ENCODE results near the gene MAPKAP1.
A peak's percentile ranks its signal among the peaks of the same experiment; 100 is the strongest.

Gene MAPKAP1

GRCh38 chr9:125428902-125429467 lies 278.0 kb downstream of the MAPKAP1 start:
- H3K9me2 ChIP-seq (replicated peaks; ENCODE audit: control insufficient read depth, low read length) = no peaks in the 10 kb centered on the region
- H3K4me1 ChIP-seq (ENCODE audit: control insufficient read depth, low read length) = no peaks in the 10 kb centered on the region
- H3K79me2 ChIP-seq (ENCODE audit: control insufficient read depth, low read length) = no peaks in the 10 kb centered on the region
- H3K27ac ChIP-seq (ENCODE audit: low read depth, low read length) = no peak overlapping the region
- H3K27me3 ChIP-seq (ENCODE audit: control insufficient read depth, low read length) = no peaks in the 10 kb centered on the region
- no peak overlapping the region for H3K4me3 ChIP-seq (ENCODE audit: low read length)
- H4K20me1 ChIP-seq (ENCODE audit: control insufficient read depth, insufficient read depth, low read depth, low read length) = no peaks in the 10 kb centered on the region
- no peaks in the 10 kb centered on the region for H3K36me3 ChIP-seq (ENCODE audit: control insufficient read depth, low read length)
- no peak overlapping the region for H3K4me2 ChIP-seq (ENCODE audit: low read length)
- TF ChIP-seq CTCF (IDR thresholded peaks at IDR 0.05; ENCODE audit: low read depth, low read length, poor library complexity, severe bottlenecking) (no peak), EZH2phosphoT487 (IDR thresholded peaks at IDR 0.05; ENCODE audit: borderline replicate concordance, low read length) (no peak)
- no peaks in the 10 kb centered on the region for H3K9me3 ChIP-seq (ENCODE audit: control insufficient read depth, insufficient read depth, low read length)
- H3F3A ChIP-seq (ENCODE audit: control insufficient read depth, insufficient read depth) = no peaks in the 10 kb centered on the region

GRCh38 chr9:125428060-125428901 lies 278.7 kb downstream of the MAPKAP1 start:
- no peaks in the 10 kb centered on the region for H3F3A ChIP-seq (ENCODE audit: control insufficient read depth, insufficient read depth)
- H3K9me3 ChIP-seq (ENCODE audit: control insufficient read depth, insufficient read depth, low read length) = no peaks in the 10 kb centered on the region
- no peaks in the 10 kb centered on the region for H3K79me2 ChIP-seq (ENCODE audit: control insufficient read depth, low read length)
- H3K27me3 ChIP-seq (ENCODE audit: control insufficient read depth, low read length) = no peaks in the 10 kb centered on the region
- H3K4me2 ChIP-seq (ENCODE audit: low read length) = no peak overlapping the region
- peak; percentile 84 for TF ChIP-seq CTCF (IDR thresholded peaks at IDR 0.05; ENCODE audit: low read depth, low read length, poor library complexity, severe bottlenecking)
- no peak for TF ChIP-seq EZH2phosphoT487 (IDR thresholded peaks at IDR 0.05; ENCODE audit: borderline replicate concordance, low read length)
- H3K9me2 ChIP-seq (replicated peaks; ENCODE audit: control insufficient read depth, low read length) = no peaks in the 10 kb centered on the region
- no peaks in the 10 kb centered on the region for H4K20me1 ChIP-seq (ENCODE audit: control insufficient read depth, insufficient read depth, low read depth, low read length)
- H3K27ac ChIP-seq (ENCODE audit: low read depth, low read length) = no peak overlapping the region
- H3K4me3 ChIP-seq (ENCODE audit: low read length) = no peak overlapping the region
- no peaks in the 10 kb centered on the region for H3K36me3 ChIP-seq (ENCODE audit: control insufficient read depth, low read length)
- H3K4me1 ChIP-seq (ENCODE audit: control insufficient read depth, low read length) = no peaks in the 10 kb centered on the region

GRCh38 chr9:125427556-125427955 lies 279.5 kb downstream of the MAPKAP1 start:
- H3K27me3 ChIP-seq (ENCODE audit: control insufficient read depth, low read length) = no peaks in the 10 kb centered on the region
- TF ChIP-seq CTCF (IDR thresholded peaks at IDR 0.05; ENCODE audit: low read depth, low read length, poor library complexity, severe bottlenecking) (no peak), EZH2phosphoT487 (IDR thresholded peaks at IDR 0.05; ENCODE audit: borderline replicate concordance, low read length) (no peak)

More at GRCh38 chr9:125427556-125427955, 279.5 kb downstream of the MAPKAP1 start:
- no peak overlapping the region for H3K4me2 ChIP-seq (ENCODE audit: low read length)
- H3K27ac ChIP-seq (ENCODE audit: low read depth, low read length) = no peak overlapping the region
- H3F3A ChIP-seq (ENCODE audit: control insufficient read depth, insufficient read depth) = no peaks in the 10 kb centered on the region
- no peaks in the 10 kb centered on the region for H3K4me1 ChIP-seq (ENCODE audit: control insufficient read depth, low read length)
- H3K4me3 ChIP-seq (ENCODE audit: low read length) = no peak overlapping the region
- no peaks in the 10 kb centered on the region for H4K20me1 ChIP-seq (ENCODE audit: control insufficient read depth, insufficient read depth, low read depth, low read length)
- H3K36me3 ChIP-seq (ENCODE audit: control insufficient read depth, low read length) = no peaks in the 10 kb centered on the region
- H3K9me2 ChIP-seq (replicated peaks; ENCODE audit: control insufficient read depth, low read length) = no peaks in the 10 kb centered on the region
- H3K9me3 ChIP-seq (ENCODE audit: control insufficient read depth, insufficient read depth, low read length) = no peaks in the 10 kb centered on the region
- no peaks in the 10 kb centered on the region for H3K79me2 ChIP-seq (ENCODE audit: control insufficient read depth, low read length)
